Progenitor cell of endocrine pancreas (in vitro differentiated cells): ENCODE results near the gene SCAPER. TPM values are rescaled to one million over a fixed set of nuclear protein-coding genes. Genes with fewer than 3 reads are reported as not detected.

Experiments used
- DNase-seq: peaks from one replicate; pipeline ENCODE4 v3.0.0; 2021; ENCODE audit warnings: low spot score; ENCODE audit not compliant: unreplicated experiment
- H3K27ac Mint-ChIP-seq: 2 replicates; pipeline ENCODE4 v1.8.0; 2021; ENCODE audit warnings: mild to moderate bottlenecking, moderate library complexity, mixed read lengths
- H3K27me3 Mint-ChIP-seq: 2 replicates; pipeline ENCODE4 v1.8.0; 2021; ENCODE audit warnings: mixed read lengths
- H3K36me3 Mint-ChIP-seq: 2 replicates; pipeline ENCODE4 v1.8.0; 2022; ENCODE audit warnings: mixed read lengths; ENCODE audit not compliant: insufficient read depth
- H3K4me1 Mint-ChIP-seq: 2 replicates; pipeline ENCODE4 v1.8.0; 2021; ENCODE audit warnings: low read depth, mixed read lengths
- H3K4me3 Mint-ChIP-seq: 2 replicates; pipeline ENCODE4 v1.8.0; 2021; ENCODE audit warnings: low read depth, mild to moderate bottlenecking, moderate library complexity, mixed read lengths
- H3K9me3 Mint-ChIP-seq: 2 replicates; pipeline ENCODE4 v1.8.0; 2021; ENCODE audit warnings: low read depth, mixed read lengths
- total RNA-seq: library from RNA; stranded (reverse); gene quantifications from 2 replicates; pipeline ENCODE4 v1.2.1, GENCODE V29; 2021
- TF ChIP-seq, protein P1 (sequence below): fragments of 200-600 bp; sonication (generic); IDR thresholded peaks from one replicate; pipeline ENCODE4 v1.5.0; 2021; ENCODE audit warnings: antibody characterized with exemption, mild to moderate bottlenecking; ENCODE audit not compliant: unreplicated experiment

Gene SCAPER
- total RNA-seq, 1 donor from 2014 or later, result 43.1 TPM

DNA sequence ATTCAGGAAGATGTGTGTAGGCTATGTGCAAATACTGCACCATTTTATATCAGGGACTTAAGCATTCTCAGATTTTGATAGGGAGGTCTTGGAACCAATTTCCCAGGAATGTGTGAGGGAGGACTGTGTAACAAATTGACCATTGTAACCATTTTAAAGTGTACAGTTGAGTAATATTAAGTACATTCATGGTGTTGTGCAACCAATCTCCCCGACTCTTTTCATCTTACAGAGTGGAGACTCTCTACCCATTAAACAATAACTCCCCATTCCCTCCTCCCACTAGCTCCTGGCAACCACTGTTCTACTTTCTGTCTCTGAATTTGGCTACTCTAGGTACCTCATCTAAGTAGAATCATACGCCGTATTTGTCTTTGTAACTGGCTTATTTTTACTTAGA, 31.5 kb upstream of the SCAPER start:
- Mint-ChIP-seq H3K27ac (no peak overlapping the region), H3K4me1 (peaks cover 16% of the 10 kb centered on the region), H3K9me3 (no peaks in the 10 kb centered on the region), H3K4me3 (no peak overlapping the region), H3K36me3 (peaks cover 19% of the 10 kb centered on the region), H3K27me3 (no peaks in the 10 kb centered on the region)
- DNase-seq, result no peak
- TF ChIP-seq, protein P1, sequence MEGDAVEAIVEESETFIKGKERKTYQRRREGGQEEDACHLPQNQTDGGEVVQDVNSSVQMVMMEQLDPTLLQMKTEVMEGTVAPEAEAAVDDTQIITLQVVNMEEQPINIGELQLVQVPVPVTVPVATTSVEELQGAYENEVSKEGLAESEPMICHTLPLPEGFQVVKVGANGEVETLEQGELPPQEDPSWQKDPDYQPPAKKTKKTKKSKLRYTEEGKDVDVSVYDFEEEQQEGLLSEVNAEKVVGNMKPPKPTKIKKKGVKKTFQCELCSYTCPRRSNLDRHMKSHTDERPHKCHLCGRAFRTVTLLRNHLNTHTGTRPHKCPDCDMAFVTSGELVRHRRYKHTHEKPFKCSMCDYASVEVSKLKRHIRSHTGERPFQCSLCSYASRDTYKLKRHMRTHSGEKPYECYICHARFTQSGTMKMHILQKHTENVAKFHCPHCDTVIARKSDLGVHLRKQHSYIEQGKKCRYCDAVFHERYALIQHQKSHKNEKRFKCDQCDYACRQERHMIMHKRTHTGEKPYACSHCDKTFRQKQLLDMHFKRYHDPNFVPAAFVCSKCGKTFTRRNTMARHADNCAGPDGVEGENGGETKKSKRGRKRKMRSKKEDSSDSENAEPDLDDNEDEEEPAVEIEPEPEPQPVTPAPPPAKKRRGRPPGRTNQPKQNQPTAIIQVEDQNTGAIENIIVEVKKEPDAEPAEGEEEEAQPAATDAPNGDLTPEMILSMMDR, result no peak

DNA sequence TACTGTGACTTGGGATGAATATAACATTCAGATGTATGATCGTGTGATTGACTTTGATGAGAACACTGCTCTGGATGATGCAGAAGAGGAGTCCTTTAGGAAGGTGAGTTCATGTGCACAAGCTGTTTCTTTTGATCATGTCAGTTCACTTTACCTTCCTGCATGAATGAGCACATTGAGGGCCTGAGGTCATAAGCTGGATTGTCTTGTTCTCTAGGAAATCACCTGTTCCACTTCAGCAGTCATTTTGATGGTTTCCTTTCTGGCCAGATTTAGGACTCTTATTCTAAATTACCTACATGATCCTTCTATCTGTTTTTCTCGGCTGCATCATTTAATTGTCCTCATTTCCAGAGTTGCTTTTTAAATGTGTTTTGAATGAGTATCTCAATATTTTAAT, 30.5 kb upstream of the SCAPER start:
- DNase-seq, result no peak
- H3K36me3 Mint-ChIP-seq, result peaks cover 19% of the 10 kb centered on the region
- H3K27me3 Mint-ChIP-seq, result no peaks in the 10 kb centered on the region
- H3K4me1 Mint-ChIP-seq, result peaks cover 22% of the 10 kb centered on the region
- no peak overlapping the region for H3K4me3 Mint-ChIP-seq
- no peaks in the 10 kb centered on the region for H3K9me3 Mint-ChIP-seq
- H3K27ac Mint-ChIP-seq, result peak overlapping the region; percentile 2
- TF ChIP-seq, protein P1, result no peak

DNA sequence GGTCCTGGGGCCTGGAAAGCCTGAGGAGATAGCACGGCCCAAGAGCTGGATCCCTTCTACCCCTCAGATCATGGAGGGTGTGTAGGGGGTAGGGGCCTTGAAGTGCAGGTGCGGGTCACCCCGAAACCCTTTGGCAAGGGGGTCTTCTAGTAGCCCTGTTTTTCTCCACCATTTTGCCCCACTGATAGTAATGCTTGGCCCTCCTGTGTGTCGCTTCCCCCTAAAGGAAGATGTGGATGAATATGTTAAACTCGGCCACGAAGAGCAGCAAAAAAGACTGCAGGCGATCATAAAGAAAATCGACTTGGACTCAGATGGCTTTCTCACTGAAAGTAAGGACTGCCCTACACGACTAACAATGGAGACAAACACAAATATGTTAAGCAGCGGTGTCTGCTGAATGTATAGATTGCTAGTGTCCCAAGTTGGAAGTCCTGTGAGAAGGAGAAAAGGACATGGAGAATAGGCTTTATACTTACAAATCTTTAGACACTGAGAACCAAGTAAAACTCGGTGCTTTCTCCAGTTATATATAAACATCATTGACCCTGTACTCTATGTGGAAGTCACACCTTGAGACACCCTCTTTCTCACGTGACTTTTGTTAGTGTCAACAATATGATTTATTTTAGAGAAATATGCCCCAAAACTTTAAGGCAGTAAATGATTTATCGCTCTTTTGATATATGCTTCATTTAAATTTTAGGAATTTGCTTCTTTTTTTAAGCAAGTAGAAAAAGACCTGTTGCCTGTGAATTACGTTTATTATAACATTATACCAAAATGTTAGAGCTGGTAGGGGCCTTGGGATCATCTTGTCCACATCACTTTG, 27.2 kb upstream of the SCAPER start:
- H3K4me1 Mint-ChIP-seq, result peaks cover 26% of the 10 kb centered on the region
- peaks cover 3% of the 10 kb centered on the region for H3K27me3 Mint-ChIP-seq
- no peaks in the 10 kb centered on the region for H3K9me3 Mint-ChIP-seq
- peaks cover 15% of the 10 kb centered on the region for H3K36me3 Mint-ChIP-seq
- H3K27ac Mint-ChIP-seq, result peak overlapping the region; percentile 99
- TF ChIP-seq, protein P1, result no peak
- H3K4me3 Mint-ChIP-seq, result peak overlapping the region; percentile 91
- DNase-seq, result no peak

DNA sequence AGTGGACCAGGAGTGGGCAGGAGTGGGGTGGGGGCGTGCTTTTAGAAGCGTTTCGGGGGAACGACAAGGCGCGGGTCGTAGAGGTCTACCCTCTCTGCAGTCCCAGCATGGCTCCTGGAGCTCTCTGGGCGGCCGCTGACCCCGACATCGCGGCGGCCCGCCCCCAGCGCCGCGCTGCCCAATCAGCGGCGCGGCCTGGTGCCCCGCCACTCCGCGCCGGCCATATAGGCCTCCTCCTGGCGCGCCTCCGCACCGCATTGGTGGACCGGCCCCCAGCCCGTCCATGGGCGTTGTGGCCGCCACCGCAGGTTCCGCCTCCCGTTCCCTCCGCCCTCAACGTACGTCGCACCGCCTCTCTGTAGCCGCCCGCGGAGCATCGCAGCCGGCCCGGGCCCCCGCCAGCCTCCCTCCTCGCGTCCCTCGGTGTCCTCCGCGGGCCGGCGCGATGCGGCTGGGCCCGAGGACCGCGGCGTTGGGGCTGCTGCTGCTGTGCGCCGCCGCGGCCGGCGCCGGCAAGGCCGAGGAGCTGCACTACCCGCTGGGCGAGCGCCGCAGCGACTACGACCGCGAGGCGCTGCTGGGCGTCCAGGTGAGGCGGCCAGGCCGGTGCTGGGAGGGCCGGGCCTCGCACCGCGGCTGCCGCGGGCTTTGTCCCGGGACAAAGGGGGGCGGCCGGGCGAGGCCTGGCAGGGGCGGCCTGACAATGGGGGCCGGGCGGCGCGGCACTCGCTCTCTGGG, 26.4 kb upstream of the SCAPER start, which contains the start of gene RCN2:
Gene RCN2, plus strand, starts transcription at position 353 of the 738 bp plus-strand sequence. Its CDS starts 93 bp downstream, at position 446.
- Mint-ChIP-seq H3K4me1 (peaks cover 26% of the 10 kb centered on the region), H3K9me3 (no peaks in the 10 kb centered on the region), H3K27me3 (peaks cover 3% of the 10 kb centered on the region), H3K36me3 (peaks cover 11% of the 10 kb centered on the region), H3K4me3 (peak within 1 kb of the TSS; percentile 91), H3K27ac (peak within 1 kb of the TSS; percentile 99)
- TF ChIP-seq, protein P1, result no peak
- peak; percentile 89 for DNase-seq

DNA sequence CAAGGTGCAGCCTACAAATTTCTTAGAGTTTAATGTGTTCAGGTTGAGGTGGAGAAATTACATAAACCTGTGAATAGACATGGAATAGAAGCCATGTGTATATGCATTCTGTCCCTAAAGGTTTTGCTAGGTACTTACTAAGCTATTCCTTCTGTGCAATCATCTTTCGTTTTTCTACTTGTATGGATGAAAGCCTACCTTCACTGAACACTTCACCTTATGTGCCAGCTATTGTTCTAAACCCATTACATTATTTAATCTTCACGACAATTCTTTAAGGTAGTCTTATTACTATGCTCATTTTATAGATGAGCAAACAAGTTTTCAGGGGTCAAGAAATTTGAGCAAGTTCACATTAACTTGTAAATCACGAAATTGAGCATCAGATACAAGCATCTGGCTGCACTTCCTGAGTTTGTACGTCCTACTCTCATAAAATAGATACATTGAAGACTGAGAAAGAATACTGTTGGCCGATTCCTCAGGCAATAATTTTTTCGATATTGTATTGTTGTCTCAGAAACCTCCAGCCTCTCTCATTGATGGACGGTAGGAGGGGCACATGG, 25.8 kb upstream of the SCAPER start:
- DNase-seq, result no peak
- H3K27me3 Mint-ChIP-seq, result peaks cover 3% of the 10 kb centered on the region
- peaks cover 26% of the 10 kb centered on the region for H3K4me1 Mint-ChIP-seq
- peaks cover 11% of the 10 kb centered on the region for H3K36me3 Mint-ChIP-seq
- peak overlapping the region; percentile 95 for H3K27ac Mint-ChIP-seq
- TF ChIP-seq, protein P1, result no peak
- peak overlapping the region; percentile 91 for H3K4me3 Mint-ChIP-seq
- no peaks in the 10 kb centered on the region for H3K9me3 Mint-ChIP-seq
